SU-DHL-6 (cell line): ENCODE measurements around the gene PLXDC2.

Source experiments
- H2AFZ ChIP-seq: fragments of 200-600 bp; sonication (generic); 2 replicates; pipeline ENCODE4 v1.6.1; 2014; ENCODE audit warnings: low read depth, mild to moderate bottlenecking, moderate library complexity, mixed read lengths, antibody characterized with exemption, low read length; ENCODE audit not compliant: severe bottlenecking
- H3F3A ChIP-seq: fragments of 200-600 bp; shearing (Covaris generic); 2 replicates; pipeline ENCODE4 v1.6.0; 2016; ENCODE audit warnings: antibody characterized with exemption, mild to moderate bottlenecking; ENCODE audit not compliant: insufficient read depth
- H3K27ac ChIP-seq: fragments of 200-600 bp; sonication (generic); 2 replicates; pipeline ENCODE4 v1.5.1; 2016; ENCODE audit warnings: low read depth, mild to moderate bottlenecking, low read length, moderate library complexity, mixed read lengths
- H3K27me3 ChIP-seq: fragments of 200-600 bp; sonication (generic), shearing (Covaris generic); 2 replicates; pipeline ENCODE4 v1.6.0; 2014; ENCODE audit warnings: mild to moderate bottlenecking, low read length
- H3K36me3 ChIP-seq: fragments of 200-600 bp; sonication (generic); 2 replicates; pipeline ENCODE4 v1.6.1; 2014; ENCODE audit warnings: mild to moderate bottlenecking, low read length, mixed read lengths
- H3K4me2 ChIP-seq: fragments of 300-600, 200-600 bp; shearing (Covaris generic), sonication (generic); 2 replicates; pipeline ENCODE4 v1.6.0; 2014; ENCODE audit warnings: low read length, low read depth, mild to moderate bottlenecking; ENCODE audit not compliant: poor library complexity, severe bottlenecking
- H3K4me3 ChIP-seq: fragments of 200-600 bp; sonication (generic); 2 replicates; pipeline ENCODE4 v1.5.1; 2014; ENCODE audit warnings: antibody characterized with exemption, low read length, mild to moderate bottlenecking, mixed read lengths; ENCODE audit not compliant: insufficient read depth, poor library complexity, severe bottlenecking
- H3K79me2 ChIP-seq: fragments of 200-600 bp; sonication (generic); 2 replicates; pipeline ENCODE4 v1.6.1; 2014; ENCODE audit warnings: mild to moderate bottlenecking, low read length, moderate library complexity; ENCODE audit not compliant: insufficient read depth
- H3K9ac ChIP-seq: fragments of 200-600 bp; sonication (generic); 2 replicates; pipeline ENCODE4 v1.7.0; 2014; ENCODE audit warnings: mild to moderate bottlenecking, low read length
- H3K9me2 ChIP-seq: fragments of 200-600 bp; sonication (generic); replicated peaks from 2 replicates; pipeline ENCODE4 v1.6.1; 2014; ENCODE audit warnings: low read length; ENCODE audit not compliant: insufficient read depth
- H3K9me3 ChIP-seq: fragments of 200-600 bp; sonication (generic); 2 replicates; pipeline ENCODE4 v1.6.1; 2014; ENCODE audit warnings: low read length, mixed read lengths; ENCODE audit not compliant: insufficient read depth
- H4K20me1 ChIP-seq: fragments of 200-600 bp; sonication (generic); 2 replicates; pipeline ENCODE4 v1.6.1; 2014; ENCODE audit warnings: low read depth, mild to moderate bottlenecking, antibody characterized with exemption, low read length, moderate library complexity, mixed read lengths
- CTCF ChIP-seq: fragments of 200-600 bp; sonication (generic); IDR thresholded peaks from one replicate; pipeline ENCODE4 v1.5.1; 2017; ENCODE audit warnings: antibody characterized with exemption, mild to moderate bottlenecking, low read length, moderate library complexity; ENCODE audit not compliant: insufficient read depth, poor library complexity, severe bottlenecking
- EZH2phosphoT487 ChIP-seq: fragments of 200-600 bp; sonication (generic), shearing (Covaris generic); conservative IDR thresholded peaks from 2 replicates; pipeline ENCODE4 v1.6.1; 2018; ENCODE audit warnings: mild to moderate bottlenecking, antibody characterized with exemption, low read length, moderate library complexity, mixed read lengths

Gene PLXDC2

GRCh38 chr10:20085115-20085514 is 268.9 kb downstream of the PLXDC2 start:
- H3K9me2 ChIP-seq: no peaks in the 10 kb centered on the region
- H3K4me2 ChIP-seq: no peak overlapping the region
- no peaks in the 10 kb centered on the region for H3K79me2 ChIP-seq
- no peaks in the 10 kb centered on the region for H4K20me1 ChIP-seq
- no peaks in the 10 kb centered on the region for H3K27me3 ChIP-seq
- H2AFZ ChIP-seq: no peak overlapping the region
- H3K36me3 ChIP-seq: no peaks in the 10 kb centered on the region
- no peak overlapping the region for H3K4me3 ChIP-seq
- no peak for TF ChIP-seq CTCF
- no peak for TF ChIP-seq EZH2phosphoT487
- no peaks in the 10 kb centered on the region for H3K9me3 ChIP-seq
- H3K9ac ChIP-seq: no peak overlapping the region
- H3F3A ChIP-seq: no peaks in the 10 kb centered on the region
- no peak overlapping the region for H3K27ac ChIP-seq

GRCh38 chr10:20087353-20087752 is 271.1 kb downstream of the PLXDC2 start:
- no peak overlapping the region for H3K27ac ChIP-seq
- no peaks in the 10 kb centered on the region for H3K9me3 ChIP-seq
- no peaks in the 10 kb centered on the region for H3K36me3 ChIP-seq
- H3K79me2 ChIP-seq: no peaks in the 10 kb centered on the region
- H3K9ac ChIP-seq: no peak overlapping the region
- no peak overlapping the region for H3K4me2 ChIP-seq
- no peaks in the 10 kb centered on the region for H3K27me3 ChIP-seq
- no peaks in the 10 kb centered on the region for H3F3A ChIP-seq
- no peak overlapping the region for H3K4me3 ChIP-seq
- TF ChIP-seq EZH2phosphoT487: no peak
- no peak for TF ChIP-seq CTCF
- no peaks in the 10 kb centered on the region for H4K20me1 ChIP-seq
- H2AFZ ChIP-seq: no peak overlapping the region
- H3K9me2 ChIP-seq: no peaks in the 10 kb centered on the region

GRCh38 chr10:20088061-20088701 is 271.9 kb downstream of the PLXDC2 start:
- H3F3A ChIP-seq: no peaks in the 10 kb centered on the region
- no peaks in the 10 kb centered on the region for H3K79me2 ChIP-seq
- no peaks in the 10 kb centered on the region for H4K20me1 ChIP-seq
- H3K9ac ChIP-seq: no peak overlapping the region
- no peak overlapping the region for H3K4me2 ChIP-seq
- H3K27ac ChIP-seq: no peak overlapping the region
- H3K4me3 ChIP-seq: no peak overlapping the region
- TF ChIP-seq EZH2phosphoT487: no peak
- TF ChIP-seq CTCF: no peak
- H3K9me2 ChIP-seq: no peaks in the 10 kb centered on the region
- no peaks in the 10 kb centered on the region for H3K36me3 ChIP-seq
- no peaks in the 10 kb centered on the region for H3K9me3 ChIP-seq
- no peaks in the 10 kb centered on the region for H3K27me3 ChIP-seq
- H2AFZ ChIP-seq: no peak overlapping the region
